GM21381 (cell line): ENCODE measurements around the gene FBXO3.
"Not testable (repeated sequence)": the region's sequence is repeated elsewhere in the genome, so short reads cannot be mapped to it uniquely, and the experiment has no call there.

Experiments
- ATAC-seq: cut with Tn5 transposase; IDR thresholded peaks from one replicate; pipeline ENCODE4 v1.9.1; 2021; ENCODE audit warnings: mild to moderate bottlenecking, moderate library complexity; ENCODE audit not compliant: unreplicated experiment

Gene FBXO3

DNA sequence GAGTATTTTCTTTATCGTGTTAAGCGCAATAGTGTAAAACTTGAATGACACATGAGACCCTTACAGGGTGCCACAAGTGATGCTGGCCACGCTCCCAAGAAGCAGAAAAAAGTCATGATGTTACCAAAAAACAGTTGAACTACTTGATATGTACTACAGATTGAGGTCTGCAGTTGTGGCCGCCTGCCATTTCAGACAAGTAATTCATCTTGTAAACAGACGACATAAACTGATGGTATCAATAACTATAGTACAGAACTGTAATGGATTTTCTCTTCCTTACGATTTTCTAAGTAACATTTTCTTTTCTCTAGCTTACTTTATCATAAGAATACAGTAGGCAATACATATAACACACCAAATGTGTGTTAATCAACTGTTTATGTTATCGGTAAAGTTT lies 43.6 kb downstream of the FBXO3 start:
- no peak for ATAC-seq

DNA sequence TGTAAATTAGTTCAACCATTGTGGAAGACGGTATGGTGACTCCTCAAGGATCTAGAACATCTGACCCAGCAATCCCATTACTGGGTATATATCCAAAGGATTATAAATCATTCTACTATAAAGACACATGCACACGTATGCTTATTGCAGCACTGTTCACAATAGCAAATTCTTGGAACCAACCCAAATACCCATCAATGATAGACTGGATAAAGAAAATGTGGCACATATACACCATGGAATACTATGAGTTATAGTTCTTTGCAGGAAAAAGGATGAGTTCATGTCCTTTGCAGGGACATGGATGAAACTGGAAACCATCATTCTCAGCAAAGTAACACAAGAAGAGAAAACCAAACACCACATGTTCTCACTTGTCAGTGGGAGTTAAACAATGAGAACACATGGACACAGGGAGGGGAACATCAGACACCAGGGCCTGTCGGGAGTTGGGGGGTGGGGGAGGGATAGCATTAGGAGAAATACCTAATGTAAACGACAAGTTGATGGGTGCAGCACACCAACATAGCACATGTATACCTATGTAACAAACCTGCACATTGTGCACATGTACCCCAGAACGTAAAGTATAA lies 45.2 kb downstream of the FBXO3 start:
- ATAC-seq: not testable (repeated sequence)

DNA sequence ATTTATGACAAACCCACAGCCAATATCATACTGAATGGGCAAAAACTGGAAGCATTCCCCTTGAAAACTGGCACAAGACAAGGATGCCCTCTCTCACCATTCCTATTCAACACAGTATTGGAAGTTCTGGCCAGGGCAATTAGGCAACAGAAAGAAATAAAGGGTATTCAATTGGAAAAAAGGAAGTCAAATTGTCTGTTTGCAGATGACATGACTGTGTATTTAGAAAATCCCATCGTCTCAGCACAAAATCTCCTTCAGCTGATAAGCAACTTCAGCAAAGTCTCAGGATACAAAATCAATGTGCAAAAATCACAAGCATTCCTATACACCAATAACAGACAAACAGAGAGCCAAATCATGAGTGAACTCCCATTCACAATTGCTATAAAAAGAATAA lies 46.8 kb downstream of the FBXO3 start:
- not testable (repeated sequence) for ATAC-seq

DNA sequence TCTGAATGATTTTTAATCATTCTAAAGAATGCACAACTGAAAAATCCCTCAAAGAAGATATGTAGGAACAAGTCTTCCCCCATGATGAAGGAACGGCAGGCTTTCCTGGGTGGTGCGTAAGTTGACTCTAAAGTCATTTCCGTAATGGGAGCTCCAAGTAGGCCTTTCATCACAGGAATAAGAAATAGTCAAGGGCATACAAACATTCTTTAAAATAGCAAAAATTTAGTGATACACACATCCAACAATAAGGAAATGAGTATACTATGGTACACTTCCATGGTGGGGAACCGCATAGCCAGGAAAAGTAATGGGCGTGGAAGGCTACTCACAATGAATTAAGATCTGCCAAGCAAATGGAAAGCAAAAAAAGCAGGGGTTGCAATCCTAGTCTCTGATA lies 48.8 kb downstream of the FBXO3 start:
- no peak for ATAC-seq

DNA sequence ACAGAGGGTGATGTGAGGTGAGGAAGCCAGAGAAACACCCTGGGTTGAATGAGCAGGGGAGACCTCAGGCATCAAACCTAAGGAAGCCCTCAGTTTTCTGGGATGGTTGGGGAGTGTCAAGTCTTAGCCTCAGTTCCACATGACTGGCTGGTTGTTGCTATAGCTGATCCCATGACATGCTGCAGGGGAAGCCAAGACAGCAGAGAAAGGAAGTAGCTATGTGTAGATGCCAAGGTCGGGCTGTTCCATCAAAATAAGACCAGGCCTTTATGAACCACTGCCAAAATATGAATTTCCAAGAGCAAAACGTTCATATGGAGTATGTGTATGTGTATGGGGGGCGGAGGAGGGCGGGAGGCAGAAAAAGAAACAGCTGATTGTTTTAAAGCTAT lies 49.7 kb downstream of the FBXO3 start:
- no peak for ATAC-seq

DNA sequence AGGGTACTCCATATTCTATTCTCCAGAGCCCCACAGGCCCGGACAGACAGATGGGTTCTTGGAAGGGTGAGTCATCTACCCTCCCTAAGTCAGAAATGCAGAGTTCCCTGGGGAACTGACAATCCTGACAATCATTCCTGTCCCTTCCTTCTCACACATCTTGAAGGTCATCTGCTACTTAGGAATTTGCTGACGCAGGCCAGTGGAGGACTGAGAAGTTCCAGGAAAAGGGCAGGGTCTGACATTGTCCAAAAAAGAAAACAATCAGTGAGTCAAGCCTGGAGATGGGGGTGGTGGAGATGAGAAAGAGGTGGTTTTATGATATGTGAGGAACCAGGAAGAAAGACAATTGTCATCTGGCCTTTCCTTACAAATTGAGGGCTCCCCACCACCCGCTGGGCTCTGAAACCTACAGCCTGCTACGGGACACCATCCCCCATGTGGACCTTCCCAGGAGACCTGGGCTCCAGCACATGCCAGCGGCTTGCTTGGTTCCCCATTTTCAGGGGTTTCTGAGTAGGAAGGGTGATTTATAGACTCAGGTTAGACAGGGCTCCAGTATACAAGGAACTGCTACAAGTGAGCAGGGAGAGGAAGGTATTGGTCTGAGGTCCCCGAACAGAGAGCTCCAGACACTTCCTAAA lies 51.0 kb downstream of the FBXO3 start:
- peak; percentile 20 for ATAC-seq

DNA sequence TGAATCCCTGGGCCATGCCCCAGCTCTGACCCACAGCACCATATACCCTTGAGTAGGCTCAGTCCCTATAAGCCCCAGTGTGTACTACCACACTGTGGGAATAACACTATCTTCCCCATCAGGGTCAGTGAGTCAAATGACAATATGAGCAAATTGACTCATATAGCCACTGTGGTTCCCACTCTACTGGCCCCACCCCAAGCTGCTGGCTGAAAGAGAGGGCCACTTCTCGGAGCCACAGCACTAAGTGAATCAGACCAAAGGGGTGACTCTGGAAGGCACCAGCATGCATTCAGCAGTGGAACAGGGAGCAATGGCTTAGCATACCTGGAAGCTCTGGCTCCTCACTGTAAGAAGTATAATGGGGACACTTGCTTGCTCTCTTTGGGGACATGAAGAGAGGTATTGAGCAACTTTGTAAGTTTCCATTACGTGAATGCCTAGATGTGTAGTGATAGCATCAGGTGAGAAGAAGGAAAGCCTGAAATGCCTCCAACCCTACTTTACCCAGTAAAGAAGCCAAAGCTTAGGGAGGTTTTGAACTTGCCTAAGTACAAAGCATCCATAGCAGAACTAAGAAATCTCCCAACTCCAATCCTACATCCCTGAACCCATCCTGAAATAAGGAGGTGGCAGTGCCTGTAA lies 51.6 kb downstream of the FBXO3 start:
- peak; percentile 71 for ATAC-seq

DNA sequence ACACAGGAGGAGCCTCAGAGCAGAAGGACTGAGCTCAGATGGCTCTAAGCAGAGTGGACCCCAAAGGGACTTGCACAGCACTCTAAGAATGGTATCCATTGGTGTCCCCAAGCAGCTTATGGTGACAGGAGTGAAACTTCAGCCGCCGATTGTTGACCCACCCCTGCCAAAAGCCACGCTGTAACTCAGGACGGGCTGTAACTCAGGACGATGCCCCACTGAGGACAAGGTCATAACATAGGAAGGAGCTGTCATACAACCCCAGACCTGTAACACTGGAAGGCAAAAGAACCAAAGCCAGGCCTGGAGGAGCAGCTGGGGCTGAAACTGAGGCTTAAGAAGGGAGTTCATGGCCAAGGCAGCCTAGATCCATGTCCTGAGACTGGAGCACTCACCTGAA lies 52.3 kb downstream of the FBXO3 start:
- ATAC-seq: no peak

DNA sequence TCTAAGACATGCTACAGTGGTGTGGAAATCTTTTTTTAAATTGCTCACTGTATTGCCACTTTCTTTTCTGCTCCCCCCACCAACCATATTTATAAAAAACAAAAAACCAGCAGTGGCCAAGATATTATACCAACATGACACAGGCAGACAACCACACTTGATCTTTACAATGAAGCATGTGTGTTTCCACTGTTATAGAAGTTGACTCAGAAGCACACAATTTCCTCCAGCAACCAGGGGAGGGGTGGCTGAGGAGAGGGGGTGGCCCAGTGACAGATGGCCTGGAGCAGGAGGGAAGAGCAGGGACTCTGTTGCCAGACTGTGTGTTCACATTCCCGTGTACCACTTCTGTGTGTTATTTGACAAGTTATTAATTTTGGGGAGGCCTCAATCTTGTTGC lies 52.9 kb downstream of the FBXO3 start:
- ATAC-seq: no peak

DNA sequence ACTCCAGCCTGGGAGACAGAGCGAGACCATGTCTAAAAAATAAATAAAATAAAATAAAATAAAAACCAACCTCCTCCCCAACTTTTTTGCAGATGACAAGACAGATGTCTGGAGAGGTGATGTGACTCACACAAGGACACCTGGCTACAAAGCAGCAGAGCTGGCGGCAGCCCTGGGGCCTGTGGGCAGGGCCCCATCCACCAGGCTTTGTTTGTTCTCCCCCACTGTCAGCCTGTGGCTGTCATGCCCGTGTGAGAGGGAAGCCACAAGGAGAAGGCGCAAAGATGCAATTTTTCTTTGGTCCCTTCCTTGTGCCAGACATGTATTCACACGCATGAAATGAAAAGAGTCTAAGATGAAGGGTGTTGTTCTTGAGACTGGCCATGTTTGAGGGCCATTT lies 54.7 kb downstream of the FBXO3 start:
- no peak for ATAC-seq

DNA sequence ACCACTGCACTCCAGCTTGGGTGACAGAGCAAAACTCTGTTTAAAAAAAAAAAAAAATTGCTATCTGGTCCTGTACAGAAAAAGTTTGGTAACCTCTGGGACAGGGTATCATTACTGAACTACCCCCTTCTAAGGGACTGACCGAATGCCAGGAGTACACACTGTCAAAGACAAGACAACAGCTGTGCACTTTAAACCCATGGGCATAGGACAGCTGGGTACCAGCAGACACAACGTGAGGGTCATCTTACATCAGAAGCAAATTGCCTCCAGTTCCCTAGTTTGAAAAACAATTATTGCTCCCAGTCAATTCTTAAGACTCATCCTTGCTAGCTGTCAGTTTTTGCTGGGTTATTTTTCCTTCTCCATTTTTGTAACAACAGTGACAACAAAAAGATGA lies 55.9 kb downstream of the FBXO3 start:
- ATAC-seq: no peak

DNA sequence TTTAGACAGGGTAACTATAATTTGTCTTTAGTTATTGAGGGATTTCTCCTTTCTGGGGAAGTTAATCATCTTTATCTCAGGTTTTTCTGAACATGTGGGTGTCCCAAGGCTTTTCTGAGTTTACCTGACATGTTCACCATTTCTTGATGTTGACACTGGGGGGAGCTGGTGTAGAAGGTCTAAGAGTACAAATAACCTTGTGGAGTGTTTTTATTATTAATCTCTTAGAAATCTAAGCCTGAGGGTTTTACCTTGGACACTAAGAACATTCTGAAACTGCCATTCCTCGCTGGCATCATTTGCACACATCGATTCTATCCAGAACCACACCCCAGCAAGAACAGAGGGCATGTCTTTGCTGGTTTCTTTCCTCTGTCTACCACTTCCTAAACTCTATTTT lies 58.1 kb downstream of the FBXO3 start:
- ATAC-seq: no peak

DNA sequence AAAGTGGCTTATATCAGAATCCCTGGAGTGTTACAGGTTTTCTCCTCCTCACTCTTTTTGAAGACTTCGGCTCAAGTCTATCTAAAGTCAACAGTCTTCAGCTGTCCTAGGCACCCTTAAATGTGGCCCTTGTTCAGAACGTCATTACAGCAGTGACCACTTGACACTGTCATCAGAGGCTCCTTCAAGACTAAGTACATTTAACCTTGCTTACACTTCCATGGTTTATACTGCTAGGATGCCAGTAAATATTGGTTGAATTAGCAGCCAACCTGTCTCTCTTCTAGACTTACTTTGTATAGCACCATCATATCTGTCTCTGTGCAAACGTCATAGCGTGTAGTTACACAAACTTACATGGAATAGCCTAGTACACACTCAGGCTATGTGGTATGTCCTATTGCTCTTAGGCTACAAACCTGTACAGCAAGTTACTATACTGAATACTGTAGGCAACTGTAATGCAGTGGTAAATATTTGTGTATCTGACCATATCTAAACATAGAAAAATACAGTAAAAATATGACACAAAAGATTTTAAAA lies 60.4 kb downstream of the FBXO3 start:
- no peak for ATAC-seq

DNA sequence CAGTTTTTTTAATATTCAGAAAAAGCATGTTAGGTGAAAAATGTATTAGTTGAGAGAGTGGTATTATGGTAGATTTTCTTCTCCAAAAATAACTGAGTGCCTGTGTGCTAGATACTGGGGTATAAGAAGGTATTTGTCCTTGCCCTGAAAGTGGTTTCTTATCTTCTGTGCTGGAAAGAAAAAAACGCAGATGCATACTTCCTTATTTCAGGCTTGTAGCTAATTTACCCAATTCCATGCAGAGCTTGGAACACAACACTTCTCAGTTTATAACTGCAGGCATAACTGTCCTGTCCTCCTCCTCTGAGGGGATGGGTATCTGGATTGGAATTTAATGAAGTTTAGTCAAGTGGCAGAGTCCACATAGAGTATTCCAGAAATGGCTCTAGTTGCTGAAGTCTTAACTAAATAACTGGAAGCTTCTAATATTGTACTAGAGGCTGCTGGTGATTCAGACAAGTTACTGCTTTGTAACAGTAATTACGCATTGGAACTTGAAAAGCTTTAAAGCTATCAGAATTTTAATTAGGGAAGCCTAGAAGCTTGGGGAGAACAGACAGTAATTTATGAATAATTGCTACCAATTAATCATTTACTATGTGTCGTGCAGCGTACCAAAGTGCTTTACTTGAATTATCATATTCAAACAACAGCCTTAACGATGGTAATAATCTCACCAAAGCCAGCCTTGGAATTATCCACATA lies 61.0 kb downstream of the FBXO3 start:
- ATAC-seq: no peak

DNA sequence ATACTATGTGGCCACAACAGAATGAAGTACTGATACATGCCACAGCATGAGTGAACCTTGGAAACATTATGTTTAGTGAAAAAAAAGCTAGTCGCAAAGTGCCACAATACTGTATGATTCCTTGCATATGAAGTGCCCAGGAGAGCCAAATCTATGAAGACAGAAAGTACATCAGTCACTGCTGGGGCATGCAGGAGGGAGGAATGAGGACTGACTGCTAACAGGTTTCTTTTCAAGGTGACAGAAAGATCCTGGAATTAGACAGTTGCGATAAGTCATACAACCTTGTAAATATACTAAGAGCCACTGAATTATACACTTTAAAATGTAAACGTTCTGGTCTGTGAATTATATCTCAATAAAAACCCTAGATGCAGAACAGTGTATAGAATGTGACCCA lies 61.9 kb downstream of the FBXO3 start:
- ATAC-seq: no peak

DNA sequence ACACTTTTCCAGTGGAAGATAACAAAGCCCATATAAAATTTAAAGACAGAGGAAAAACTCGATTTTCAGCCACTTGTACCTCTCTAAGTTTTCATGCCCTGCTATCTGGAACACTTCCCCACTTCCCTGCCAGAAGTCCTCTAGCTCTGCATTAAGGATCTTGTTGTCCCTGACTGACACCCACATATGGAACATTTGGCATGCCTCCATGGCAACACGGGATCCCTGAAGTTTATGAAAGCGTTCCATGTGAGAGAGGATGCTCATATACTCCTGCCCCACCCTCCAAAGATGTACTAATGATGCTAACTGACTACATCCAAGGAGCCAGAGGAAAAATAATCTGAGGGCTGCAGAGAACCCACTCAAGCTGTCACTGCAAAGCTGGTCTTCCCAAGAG lies 64.9 kb downstream of the FBXO3 start:
- ATAC-seq: no peak

DNA sequence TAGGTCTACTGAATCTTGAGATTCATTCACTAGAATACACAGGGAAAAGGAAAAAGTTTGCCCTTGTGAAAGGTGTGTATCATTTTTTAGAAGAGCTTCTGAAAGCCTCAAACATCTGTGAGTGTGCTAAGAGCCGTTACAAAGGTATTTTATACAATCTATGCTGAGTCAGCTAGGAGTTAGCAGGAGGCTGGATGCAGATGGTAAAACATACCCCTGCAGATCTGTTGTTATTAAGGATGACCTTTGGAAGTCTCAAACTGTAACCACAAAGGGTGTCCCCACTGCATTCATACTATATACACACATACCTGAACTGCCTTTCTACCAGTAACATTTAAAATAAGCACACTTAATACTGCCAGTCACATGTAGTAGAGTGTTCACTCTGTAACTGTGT lies 65.3 kb downstream of the FBXO3 start:
- ATAC-seq: no peak

DNA sequence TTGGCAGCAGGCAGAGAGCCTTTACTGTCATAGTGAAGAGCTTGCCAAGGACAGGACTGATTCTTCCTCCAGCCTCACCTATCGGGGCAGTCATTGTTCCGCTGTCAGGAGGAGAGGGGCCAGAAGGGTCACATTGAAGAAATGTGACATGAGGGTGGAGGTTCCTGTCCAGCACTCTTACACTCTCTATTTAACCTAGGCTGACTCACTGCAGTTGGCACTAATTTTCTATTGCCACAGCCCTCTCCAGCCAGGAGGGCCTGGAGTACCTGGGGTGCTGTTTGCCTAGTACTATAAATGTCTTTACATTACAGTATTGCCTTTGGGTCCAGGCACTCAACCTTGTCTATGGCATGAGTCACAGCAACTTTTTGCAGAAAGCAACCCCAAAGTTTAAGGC lies 66.5 kb downstream of the FBXO3 start:
- ATAC-seq: not testable (repeated sequence)

DNA sequence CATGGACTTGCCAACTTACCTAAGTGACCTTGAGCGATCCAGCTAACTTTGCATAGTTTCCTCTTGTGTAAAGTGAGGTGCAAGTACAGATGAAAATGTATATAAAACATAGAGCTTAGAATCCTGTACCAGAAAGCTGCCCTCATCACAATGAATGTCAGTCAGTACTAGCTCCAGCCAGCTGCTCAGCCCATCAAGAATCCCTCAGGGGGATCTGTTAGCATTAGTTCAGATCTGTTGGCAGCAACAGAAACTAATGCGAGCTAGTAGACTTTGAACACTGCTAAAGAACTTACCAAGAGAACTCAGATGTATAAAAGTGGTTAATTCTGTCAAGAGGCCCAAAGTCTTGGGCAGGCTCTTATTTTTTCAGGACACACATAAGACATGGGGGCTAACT lies 67.4 kb downstream of the FBXO3 start:
- no peak for ATAC-seq

DNA sequence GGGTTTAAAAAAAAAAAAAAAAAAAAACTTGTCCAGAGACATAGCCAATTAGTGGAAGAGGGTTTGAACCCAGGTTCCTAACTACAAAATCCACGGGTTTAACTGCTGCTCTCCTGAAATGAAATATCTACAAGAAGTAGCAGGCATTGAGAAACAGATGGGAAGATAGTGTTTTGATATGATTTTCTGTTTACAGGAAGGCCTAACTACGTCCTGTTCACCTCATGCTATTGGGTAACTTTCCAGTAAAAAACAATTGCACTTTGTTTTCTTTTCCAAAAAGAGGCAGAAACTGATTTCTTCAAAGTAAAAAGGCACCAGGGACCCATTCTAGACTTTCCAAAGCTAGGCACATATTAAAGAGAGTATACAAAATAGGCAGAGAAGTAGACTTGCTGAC lies 67.8 kb downstream of the FBXO3 start:
- no peak for ATAC-seq

DNA sequence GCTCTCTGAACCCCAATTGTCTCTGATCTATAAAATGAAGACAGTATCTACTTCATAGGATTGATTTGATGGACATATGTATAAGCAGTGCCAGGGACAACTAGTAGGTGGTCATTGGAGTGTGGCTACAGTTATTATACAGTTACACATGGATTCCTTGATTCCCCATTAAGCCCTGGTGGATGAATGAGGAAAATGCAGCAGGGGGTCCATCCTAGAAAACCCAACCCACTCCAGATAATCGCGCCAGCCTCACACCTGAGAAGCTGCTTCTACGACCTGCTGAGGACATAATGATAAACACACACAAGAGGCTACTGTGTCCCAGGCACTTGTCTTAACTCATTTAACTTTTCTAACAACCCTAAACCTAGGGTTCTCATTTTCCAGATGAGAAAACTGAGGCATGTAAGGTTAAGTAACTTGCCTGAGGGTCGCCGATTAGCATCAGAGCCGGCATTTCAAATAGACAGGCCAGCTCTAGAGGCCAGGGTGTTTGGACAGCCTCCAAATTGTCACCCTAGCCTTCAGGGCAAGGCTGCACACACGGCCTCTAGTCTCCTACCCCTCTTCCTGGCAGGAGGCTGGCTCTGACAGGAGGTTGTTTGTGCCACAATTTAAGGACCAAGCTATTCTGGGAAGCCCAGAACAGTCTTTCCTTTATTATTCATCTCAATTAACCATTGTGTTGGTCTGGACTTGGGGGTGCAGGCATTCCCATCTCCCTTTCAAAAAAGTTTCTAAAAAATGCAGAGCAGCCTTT lies 69.9 kb downstream of the FBXO3 start:
- ATAC-seq: no peak
